BLaER1 (cell line): ENCODE data around the gene ASB2.

Experiments used
- H3K27ac ChIP-seq: shearing (Covaris generic); formaldehyde crosslinking; 2 replicates; pipeline ENCODE4 v1.8.1; 2022
- H3K27me3 ChIP-seq: shearing (Covaris generic); formaldehyde crosslinking; 2 replicates; pipeline ENCODE4 v1.8.1; 2022
- H3K36me3 ChIP-seq: shearing (Covaris generic); formaldehyde crosslinking; 2 replicates; pipeline ENCODE4 v1.8.1; 2022
- H3K4me1 ChIP-seq: shearing (Covaris generic); formaldehyde crosslinking; 2 replicates; pipeline ENCODE4 v1.8.1; 2022
- H3K4me2 ChIP-seq: shearing (Covaris generic); formaldehyde crosslinking; 2 replicates; pipeline ENCODE4 v1.8.1; 2022
- H3K4me3 ChIP-seq: shearing (Covaris generic); formaldehyde crosslinking; 2 replicates; pipeline ENCODE4 v1.8.1; 2022
- H3K9ac ChIP-seq: shearing (Covaris generic); formaldehyde crosslinking; 2 replicates; pipeline ENCODE4 v1.8.1; 2022
- H3K9me3 ChIP-seq: shearing (Covaris generic); formaldehyde crosslinking; 2 replicates; pipeline ENCODE4 v1.8.1; 2022
- H4K20me1 ChIP-seq: shearing (Covaris generic); formaldehyde crosslinking; 2 replicates; pipeline ENCODE4 v1.8.1; 2022
- Cebpa-rat ChIP-seq: shearing (Covaris generic); IDR thresholded peaks from 2 replicates; pipeline ENCODE4 v1.8.1; 2022

The ASB2 gene

DNA sequence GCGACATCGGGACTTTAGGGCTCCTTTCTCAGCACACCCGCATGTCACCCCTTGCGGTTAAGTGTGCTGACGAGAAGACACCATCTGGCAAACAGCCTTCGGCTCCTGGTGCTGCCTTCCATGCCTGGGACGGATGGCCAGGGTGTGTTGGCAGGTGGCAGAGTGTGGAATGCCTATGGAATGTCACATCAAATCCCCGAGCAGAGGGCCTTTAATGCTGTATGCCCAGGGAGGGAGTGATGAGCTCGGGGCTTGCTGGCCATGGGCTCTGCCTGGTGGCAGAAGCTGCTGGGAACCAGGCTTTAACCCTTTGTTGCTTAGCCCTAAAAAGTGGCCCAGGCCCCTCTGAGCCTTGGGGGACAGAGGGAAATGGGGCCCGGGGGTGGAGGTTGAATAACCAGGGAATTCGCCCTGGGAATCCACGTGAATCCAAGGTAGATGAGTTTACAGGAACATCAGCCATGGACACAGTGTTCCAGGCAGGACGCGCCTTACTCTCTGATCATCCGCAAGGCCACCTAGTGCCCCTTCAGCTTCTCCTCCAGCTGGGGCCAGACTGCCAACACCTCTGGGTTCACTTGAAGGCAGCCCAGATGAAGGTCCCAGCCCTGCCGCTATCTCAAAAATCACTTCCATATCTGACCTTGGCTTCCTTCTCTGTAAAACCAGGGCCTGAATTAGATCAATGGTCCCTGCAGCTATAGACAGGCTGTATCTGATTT, 31.9 kb downstream of the ASB2 start:
- no peaks in the 10 kb centered on the region for H4K20me1 ChIP-seq
- TF ChIP-seq Cebpa-rat: no peak
- no peaks in the 10 kb centered on the region for H3K27me3 ChIP-seq
- H3K4me1 ChIP-seq: peaks cover 12% of the 10 kb centered on the region; the same call in 1 of the 2 replicates
- no peak overlapping the region for H3K4me2 ChIP-seq
- H3K4me3 ChIP-seq: no peak overlapping the region
- no peaks in the 10 kb centered on the region; the same call in 1 of the 2 replicates for H3K36me3 ChIP-seq
- no peaks in the 10 kb centered on the region for H3K9me3 ChIP-seq
- H3K27ac ChIP-seq: no peak overlapping the region
- no peak overlapping the region for H3K9ac ChIP-seq

DNA sequence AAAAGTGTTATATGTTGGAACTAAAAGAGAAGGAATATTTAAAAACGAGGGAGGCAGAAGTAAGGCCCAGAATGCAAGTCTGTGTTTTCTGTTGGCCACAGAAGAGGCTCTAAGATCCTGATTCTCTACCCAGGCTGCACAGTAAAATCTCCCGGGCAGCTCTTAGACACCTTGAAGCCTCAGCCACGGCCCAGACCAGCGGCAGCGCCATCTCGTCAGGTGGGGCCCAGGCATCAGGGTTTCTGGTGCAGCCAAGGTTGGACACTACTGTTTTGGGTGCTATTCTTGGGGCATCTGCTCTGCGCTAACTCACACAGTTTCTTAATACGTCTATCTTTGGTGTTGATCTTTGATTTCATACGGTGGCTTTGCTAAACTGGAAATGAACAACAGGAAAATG, 32.4 kb downstream of the ASB2 start:
- TF ChIP-seq Cebpa-rat: no peak
- no peaks in the 10 kb centered on the region; the same call in 1 of the 2 replicates for H3K36me3 ChIP-seq
- H4K20me1 ChIP-seq: no peaks in the 10 kb centered on the region
- no peaks in the 10 kb centered on the region for H3K27me3 ChIP-seq
- H3K9ac ChIP-seq: no peak overlapping the region
- no peak overlapping the region for H3K27ac ChIP-seq
- peaks cover 7% of the 10 kb centered on the region; the same call in 1 of the 2 replicates for H3K4me1 ChIP-seq
- H3K9me3 ChIP-seq: no peaks in the 10 kb centered on the region
- H3K4me3 ChIP-seq: no peak overlapping the region
- no peak overlapping the region for H3K4me2 ChIP-seq

DNA sequence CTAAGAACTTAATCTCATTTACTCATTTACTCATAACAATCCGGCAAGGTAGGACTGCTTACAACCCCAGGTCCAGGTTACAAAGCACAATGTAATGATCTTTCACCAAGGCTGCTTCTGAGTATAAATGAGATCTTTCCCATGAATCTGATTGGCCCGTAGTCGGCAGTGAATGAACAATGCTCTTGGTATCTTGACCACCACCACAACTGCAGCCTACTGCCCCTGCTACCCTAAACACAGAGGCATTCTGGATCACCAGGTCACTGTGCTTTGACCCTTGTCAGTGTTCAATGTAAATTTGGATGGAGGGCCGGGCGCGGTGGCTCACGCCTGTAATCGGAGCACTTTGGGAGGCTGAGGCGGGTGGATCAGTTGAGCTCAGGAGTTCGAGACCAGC, 33.3 kb downstream of the ASB2 start:
- Histone ChIP-seq H4K20me1 (no peaks in the 10 kb centered on the region), H3K27ac (no peak overlapping the region)
- no peak for TF ChIP-seq Cebpa-rat

DNA sequence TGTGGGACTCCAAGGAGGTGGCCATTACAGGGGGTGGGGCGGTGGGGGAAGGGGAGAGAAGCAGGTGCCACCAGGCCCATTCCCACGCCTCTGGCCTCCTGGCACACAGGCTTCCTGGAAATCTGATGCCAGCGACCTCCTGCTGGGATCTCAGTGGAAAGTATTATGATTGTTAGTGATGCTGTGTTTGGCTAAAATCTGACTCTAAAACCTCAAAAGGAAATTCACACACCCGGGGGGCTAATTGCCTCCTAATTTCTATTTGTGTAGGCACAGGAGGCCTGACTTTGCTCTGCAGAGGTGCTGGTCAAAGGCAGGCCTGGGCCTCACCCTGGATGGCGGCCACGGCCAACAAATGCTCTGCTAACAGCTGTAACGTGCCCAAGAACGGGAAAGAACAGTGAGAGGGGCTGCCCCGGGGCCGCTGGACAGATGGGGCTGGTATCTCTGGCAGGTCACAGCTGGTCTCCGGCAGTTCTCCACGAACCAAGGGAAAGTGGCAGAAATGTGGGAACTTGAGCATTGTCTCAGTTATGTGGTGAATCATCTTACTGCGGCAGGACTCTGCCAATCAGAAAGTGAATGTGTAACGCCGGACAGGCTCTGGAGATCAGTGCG, 35.0 kb downstream of the ASB2 start:
- Histone ChIP-seq H3K9ac (no peak overlapping the region), H3K27ac (no peak overlapping the region), H3K4me3 (no peak overlapping the region), H3K27me3 (no peaks in the 10 kb centered on the region), H3K4me2 (no peak overlapping the region), H3K9me3 (no peaks in the 10 kb centered on the region), H3K36me3 (no peaks in the 10 kb centered on the region), H4K20me1 (no peaks in the 10 kb centered on the region), H3K4me1 (peaks cover 7% of the 10 kb centered on the region; the same call in 1 of the 2 replicates)
- no peak for TF ChIP-seq Cebpa-rat

More for the DNA sequence above, 33.3 kb downstream of the ASB2 start:
- H3K36me3 ChIP-seq: no peaks in the 10 kb centered on the region; the same call in 1 of the 2 replicates
- no peaks in the 10 kb centered on the region for H3K9me3 ChIP-seq
- no peak overlapping the region for H3K9ac ChIP-seq
- H3K4me2 ChIP-seq: no peak overlapping the region
- no peak overlapping the region for H3K4me3 ChIP-seq
- peaks cover 7% of the 10 kb centered on the region; the same call in 1 of the 2 replicates for H3K4me1 ChIP-seq
- no peaks in the 10 kb centered on the region for H3K27me3 ChIP-seq

DNA sequence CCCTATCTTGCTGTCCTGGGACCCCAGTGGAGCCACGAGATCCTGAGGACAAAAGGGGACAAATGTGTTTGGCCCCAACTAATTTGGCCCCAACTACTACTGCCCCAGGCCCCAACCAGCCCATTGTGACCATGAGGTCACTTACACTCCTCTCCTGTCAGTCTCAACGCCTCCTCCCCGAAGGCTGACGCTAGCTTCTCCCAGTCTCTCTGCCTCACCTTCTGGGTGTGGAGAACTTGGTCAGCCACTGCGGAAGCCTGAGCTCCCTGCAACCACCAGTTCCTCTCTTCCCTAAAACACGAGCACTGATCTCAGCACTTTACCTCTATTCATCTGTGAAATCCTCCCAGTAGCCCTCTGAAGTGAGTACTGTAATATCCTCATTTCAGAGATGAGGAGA, 35.9 kb downstream of the ASB2 start:
- H3K27me3 ChIP-seq: no peaks in the 10 kb centered on the region
- no peak overlapping the region for H3K27ac ChIP-seq
- no peak overlapping the region for H3K4me2 ChIP-seq
- no peak for TF ChIP-seq Cebpa-rat
- H3K4me1 ChIP-seq: peaks cover 7% of the 10 kb centered on the region; the same call in 1 of the 2 replicates
- no peak overlapping the region for H3K4me3 ChIP-seq
- H3K9ac ChIP-seq: no peak overlapping the region
- H4K20me1 ChIP-seq: no peaks in the 10 kb centered on the region
- H3K36me3 ChIP-seq: no peaks in the 10 kb centered on the region
- no peaks in the 10 kb centered on the region for H3K9me3 ChIP-seq

DNA sequence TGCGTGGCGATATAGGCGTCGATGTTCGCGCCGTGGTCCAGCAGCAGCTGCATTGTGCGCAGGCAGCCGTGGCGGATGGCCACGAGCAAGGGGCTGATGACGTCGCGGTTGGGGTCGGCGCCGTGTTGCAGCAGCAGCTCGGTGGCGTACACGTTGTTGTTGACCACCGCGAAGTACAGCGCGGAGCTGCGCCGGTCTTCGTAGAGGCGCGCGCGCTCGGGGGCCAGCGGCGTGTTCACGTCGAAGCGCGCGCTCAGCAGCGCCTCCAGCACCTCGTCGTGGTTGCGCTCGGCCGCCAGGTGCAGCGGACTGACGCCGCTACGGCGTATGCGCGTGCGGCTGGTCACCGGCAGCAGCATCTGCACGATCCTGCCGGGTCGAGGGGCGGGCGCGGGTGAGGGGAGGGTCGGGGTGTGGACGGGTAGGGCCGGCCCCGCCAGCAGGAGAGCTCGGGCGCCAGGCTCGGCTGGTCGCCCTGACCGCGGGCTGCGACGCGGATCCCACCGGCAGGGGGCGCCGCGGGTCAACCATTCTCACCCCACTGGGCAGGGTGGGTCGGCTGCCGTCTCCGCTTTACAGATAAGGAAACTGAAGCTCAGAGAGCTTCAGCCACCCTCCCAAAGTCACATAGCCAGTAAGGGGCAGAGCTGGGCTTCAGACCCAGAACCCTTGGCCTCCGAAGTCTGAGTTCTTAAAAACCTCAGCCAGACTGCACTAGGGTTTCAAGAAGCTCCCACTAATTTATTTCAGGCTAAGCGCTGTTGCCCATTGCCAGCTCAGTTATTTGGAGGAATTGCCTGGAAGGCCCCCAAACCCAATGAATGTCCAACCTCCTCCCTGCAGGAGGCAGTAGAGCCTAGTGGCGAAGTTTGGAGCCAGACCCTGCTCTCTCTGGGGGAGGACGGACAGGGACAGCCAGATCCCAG, 36.8 kb downstream of the ASB2 start:
- Histone ChIP-seq H3K4me1 (peaks cover 7% of the 10 kb centered on the region; the same call in 1 of the 2 replicates), H3K9ac (no peak overlapping the region), H3K36me3 (no peaks in the 10 kb centered on the region), H3K9me3 (no peaks in the 10 kb centered on the region), H3K27me3 (no peaks in the 10 kb centered on the region), H3K4me3 (no peak overlapping the region), H4K20me1 (no peaks in the 10 kb centered on the region), H3K4me2 (peak overlapping the region; percentile 53), H3K27ac (no peak overlapping the region)
- TF ChIP-seq Cebpa-rat: no peak

DNA sequence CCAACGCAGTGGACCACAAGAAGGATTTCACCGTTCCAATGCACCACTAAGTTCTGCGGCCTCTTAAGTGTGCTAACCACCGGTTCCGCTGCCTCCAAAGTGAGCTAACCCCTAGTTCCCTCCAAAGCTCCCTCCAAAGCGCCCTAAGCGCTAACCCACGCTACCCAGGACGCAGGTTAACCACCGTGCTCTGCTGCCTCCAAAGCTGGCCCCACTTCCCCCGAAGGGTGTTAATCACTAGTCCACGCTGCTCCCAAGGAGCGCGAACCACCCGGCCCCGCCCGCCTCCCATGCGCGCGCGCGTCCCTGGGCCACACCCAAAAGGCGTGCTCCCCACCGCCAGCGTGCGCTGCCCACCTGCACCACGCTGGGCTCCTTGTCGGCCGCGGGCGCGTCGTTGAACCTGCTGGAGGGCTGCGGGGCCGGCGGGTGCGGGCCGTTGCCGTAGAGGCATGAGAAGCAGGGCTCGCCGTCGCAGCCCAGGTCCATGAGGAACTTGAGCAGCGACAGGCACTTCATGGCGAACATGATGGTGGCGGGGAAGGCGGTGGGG, 37.5 kb downstream of the ASB2 start:
- no peaks in the 10 kb centered on the region for H4K20me1 ChIP-seq
- no peak overlapping the region for H3K9ac ChIP-seq
- no peak for TF ChIP-seq Cebpa-rat
- H3K27me3 ChIP-seq: no peaks in the 10 kb centered on the region
- H3K27ac ChIP-seq: no peak overlapping the region
- H3K4me2 ChIP-seq: no peak overlapping the region
- no peaks in the 10 kb centered on the region for H3K9me3 ChIP-seq
- peaks cover 7% of the 10 kb centered on the region; the same call in 1 of the 2 replicates for H3K4me1 ChIP-seq
- no peaks in the 10 kb centered on the region for H3K36me3 ChIP-seq
- no peak overlapping the region for H3K4me3 ChIP-seq

DNA sequence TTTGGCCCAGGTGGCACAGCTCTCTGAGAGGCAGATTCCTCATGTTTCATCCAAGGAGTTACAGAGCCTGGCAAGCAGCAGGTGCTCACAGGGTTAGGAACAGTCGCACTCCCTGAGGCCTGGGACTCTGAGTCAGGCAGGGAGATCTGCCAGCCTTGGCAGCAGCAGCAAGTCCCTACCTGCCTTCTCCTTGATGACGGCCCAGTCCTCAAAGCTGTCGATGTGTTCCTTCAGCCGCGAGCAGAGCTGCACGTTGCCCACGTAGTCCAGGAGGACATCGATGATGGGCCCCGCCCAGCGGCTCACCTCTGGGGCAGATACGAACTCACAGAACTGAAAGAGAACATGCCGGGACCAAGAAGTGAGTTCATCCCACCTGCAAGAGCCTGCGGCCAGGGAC, 38.9 kb downstream of the ASB2 start:
- no peaks in the 10 kb centered on the region for H4K20me1 ChIP-seq
- no peak overlapping the region for H3K9ac ChIP-seq
- no peaks in the 10 kb centered on the region for H3K9me3 ChIP-seq
- TF ChIP-seq Cebpa-rat: no peak
- H3K4me2 ChIP-seq: no peak overlapping the region
- no peaks in the 10 kb centered on the region for H3K36me3 ChIP-seq
- H3K4me3 ChIP-seq: no peak overlapping the region
- H3K27ac ChIP-seq: no peak overlapping the region
- no peaks in the 10 kb centered on the region for H3K27me3 ChIP-seq
- peaks cover 11% of the 10 kb centered on the region for H3K4me1 ChIP-seq

DNA sequence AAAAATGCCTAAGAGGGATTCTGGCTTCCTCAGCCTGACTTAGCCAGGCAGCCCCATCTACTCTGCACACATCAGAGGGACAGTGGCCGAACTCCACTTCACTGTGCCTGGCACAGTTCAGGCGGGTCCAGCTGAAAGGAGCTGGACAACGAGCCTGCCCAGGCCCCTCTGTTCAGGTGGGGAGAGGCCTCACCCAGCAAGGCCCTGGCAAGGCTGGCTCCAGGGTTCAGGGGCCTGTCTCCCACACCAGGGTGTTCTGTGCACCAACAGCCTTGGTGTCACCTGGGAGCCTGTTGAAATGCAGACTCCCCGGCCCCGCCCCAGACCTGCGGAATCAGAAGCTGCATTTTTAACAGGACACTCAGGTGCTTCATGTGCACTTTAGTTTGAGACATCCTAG, 39.4 kb downstream of the ASB2 start:
- TF ChIP-seq Cebpa-rat: no peak
- H3K36me3 ChIP-seq: no peaks in the 10 kb centered on the region
- H3K27ac ChIP-seq: no peak overlapping the region
- no peak overlapping the region for H3K4me2 ChIP-seq
- no peak overlapping the region for H3K4me3 ChIP-seq
- no peaks in the 10 kb centered on the region for H3K27me3 ChIP-seq
- H3K9me3 ChIP-seq: no peaks in the 10 kb centered on the region
- H3K9ac ChIP-seq: no peak overlapping the region
- H3K4me1 ChIP-seq: peaks cover 14% of the 10 kb centered on the region
- H4K20me1 ChIP-seq: no peaks in the 10 kb centered on the region
